ENCODE data around the gene OPCML. TPM values are rescaled to one million over a fixed set of nuclear protein-coding genes. Genes with fewer than 3 reads are reported as not detected.

OPCML gene
- total RNA-seq, 1 donor from 2014 or later, result 0.12 TPM

GRCh38 chr11:133251841-133252240, 280.5 kb downstream of the OPCML start:
- DNase-seq (no peak), ATAC-seq (no peak)
- no peaks in the 10 kb centered on the region for H3K27me3 ChIP-seq (ENCODE audit: low read depth)
- no peaks in the 10 kb centered on the region for H3K36me3 ChIP-seq
- H3K27ac ChIP-seq, result no peak overlapping the region
- intact Hi-C loops (cut with DNase I), result no loop called here
- no peaks in the 10 kb centered on the region for H3K4me1 ChIP-seq
- no peaks in the 10 kb centered on the region for H3K9me3 ChIP-seq
- no peak overlapping the region for H3K4me3 ChIP-seq
- TF ChIP-seq, protein P1, sequence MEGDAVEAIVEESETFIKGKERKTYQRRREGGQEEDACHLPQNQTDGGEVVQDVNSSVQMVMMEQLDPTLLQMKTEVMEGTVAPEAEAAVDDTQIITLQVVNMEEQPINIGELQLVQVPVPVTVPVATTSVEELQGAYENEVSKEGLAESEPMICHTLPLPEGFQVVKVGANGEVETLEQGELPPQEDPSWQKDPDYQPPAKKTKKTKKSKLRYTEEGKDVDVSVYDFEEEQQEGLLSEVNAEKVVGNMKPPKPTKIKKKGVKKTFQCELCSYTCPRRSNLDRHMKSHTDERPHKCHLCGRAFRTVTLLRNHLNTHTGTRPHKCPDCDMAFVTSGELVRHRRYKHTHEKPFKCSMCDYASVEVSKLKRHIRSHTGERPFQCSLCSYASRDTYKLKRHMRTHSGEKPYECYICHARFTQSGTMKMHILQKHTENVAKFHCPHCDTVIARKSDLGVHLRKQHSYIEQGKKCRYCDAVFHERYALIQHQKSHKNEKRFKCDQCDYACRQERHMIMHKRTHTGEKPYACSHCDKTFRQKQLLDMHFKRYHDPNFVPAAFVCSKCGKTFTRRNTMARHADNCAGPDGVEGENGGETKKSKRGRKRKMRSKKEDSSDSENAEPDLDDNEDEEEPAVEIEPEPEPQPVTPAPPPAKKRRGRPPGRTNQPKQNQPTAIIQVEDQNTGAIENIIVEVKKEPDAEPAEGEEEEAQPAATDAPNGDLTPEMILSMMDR (IDR thresholded peaks at IDR 0.05), result no peak

- intact Hi-C loops (cut with DNase I), result no loop called here
- H3K4me3 ChIP-seq, result no peak overlapping the region
- DNase-seq (no peak), ATAC-seq (no peak)
- H3K9me3 ChIP-seq, result no peaks in the 10 kb centered on the region
- no peaks in the 10 kb centered on the region for H3K27me3 ChIP-seq (ENCODE audit: low read depth)
- H3K4me1 ChIP-seq, result no peaks in the 10 kb centered on the region
- H3K27ac ChIP-seq, result no peak overlapping the region
- TF ChIP-seq, protein P1 (IDR thresholded peaks at IDR 0.05), result no peak
- no peaks in the 10 kb centered on the region for H3K36me3 ChIP-seq
Observed at GRCh38 chr11:133249530-133249929, 282.8 kb downstream of the OPCML start.

GRCh38 chr11:133249065-133249464, 283.2 kb downstream of the OPCML start:
- no peaks in the 10 kb centered on the region for H3K4me1 ChIP-seq
- H3K9me3 ChIP-seq, result no peaks in the 10 kb centered on the region
- ATAC-seq (no peak), DNase-seq (no peak)
- intact Hi-C loops (cut with DNase I), result no loop called here
- no peaks in the 10 kb centered on the region for H3K36me3 ChIP-seq
- TF ChIP-seq, protein P1 (IDR thresholded peaks at IDR 0.05), result no peak
- no peak overlapping the region for H3K4me3 ChIP-seq
- H3K27me3 ChIP-seq (ENCODE audit: low read depth), result no peaks in the 10 kb centered on the region
- H3K27ac ChIP-seq, result no peak overlapping the region

GRCh38 chr11:133243832-133244231, 288.5 kb downstream of the OPCML start:
- Histone ChIP-seq H3K4me1 (no peaks in the 10 kb centered on the region), H3K27ac (no peak overlapping the region), H3K36me3 (no peaks in the 10 kb centered on the region), H3K9me3 (no peaks in the 10 kb centered on the region), H3K4me3 (no peak overlapping the region), H3K27me3 (ENCODE audit: low read depth) (no peaks in the 10 kb centered on the region)
- DNase-seq (no peak), ATAC-seq (no peak)
- intact Hi-C loops (cut with DNase I), result no loop called here
- TF ChIP-seq, protein P1 (IDR thresholded peaks at IDR 0.05), result no peak

GRCh38 chr11:133240908-133241655, 291.2 kb downstream of the OPCML start:
- Histone ChIP-seq H3K4me1 (no peaks in the 10 kb centered on the region), H3K27ac (no peak overlapping the region), H3K9me3 (no peaks in the 10 kb centered on the region), H3K4me3 (no peak overlapping the region), H3K27me3 (ENCODE audit: low read depth) (no peaks in the 10 kb centered on the region), H3K36me3 (no peaks in the 10 kb centered on the region)
- no peak for DNase-seq
- TF ChIP-seq, protein P1 (IDR thresholded peaks at IDR 0.05), result no peak
- intact Hi-C loops (cut with DNase I), result no loop called here
- ATAC-seq, result no peak

All from lower lobe of right lung (tissue), 2 donors.